Embryonic facial prominence (tissue), 1 donor: ENCODE measurements around the gene TFF2.

Experiments
- DNase-seq: peaks from one replicate; pipeline ENCODE4 v3.0.0-alpha.2; 2016; ENCODE audit errors: extremely low spot score

The TFF2 gene

GRCh38 chr21:42366292-42367010 is 15.7 kb upstream of the TFF2 start, which contains the start of gene TFF1:
Gene TFF1, minus strand, starts transcription at chr21:42366535. Its CDS starts 40 bp downstream, at chr21:42366495.
- DNase-seq: no peak

DNA sequence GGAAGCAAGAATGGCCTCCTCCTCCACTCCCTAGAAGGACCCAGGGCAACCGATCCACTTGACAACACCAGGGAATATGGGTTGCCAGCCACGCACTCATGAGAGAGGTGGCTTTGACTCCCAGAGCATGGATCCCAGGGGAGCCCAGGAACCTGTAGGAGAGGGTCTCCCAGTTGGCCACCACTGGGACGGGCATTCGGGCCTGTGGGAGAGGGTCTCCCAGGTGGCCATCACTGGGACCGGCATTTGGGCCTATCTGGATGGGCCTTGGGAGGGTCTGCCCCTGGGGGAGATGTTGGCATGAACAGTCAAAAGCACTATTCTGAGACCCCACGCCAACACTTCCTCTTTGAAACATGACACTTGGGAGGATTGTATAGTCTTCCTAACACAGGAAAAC is 15.0 kb upstream of the TFF2 start:
- DNase-seq: no peak

- DNase-seq: no peak
Measured at GRCh38 chr21:42364304-42364865, 13.6 kb upstream of the TFF2 start.

DNA sequence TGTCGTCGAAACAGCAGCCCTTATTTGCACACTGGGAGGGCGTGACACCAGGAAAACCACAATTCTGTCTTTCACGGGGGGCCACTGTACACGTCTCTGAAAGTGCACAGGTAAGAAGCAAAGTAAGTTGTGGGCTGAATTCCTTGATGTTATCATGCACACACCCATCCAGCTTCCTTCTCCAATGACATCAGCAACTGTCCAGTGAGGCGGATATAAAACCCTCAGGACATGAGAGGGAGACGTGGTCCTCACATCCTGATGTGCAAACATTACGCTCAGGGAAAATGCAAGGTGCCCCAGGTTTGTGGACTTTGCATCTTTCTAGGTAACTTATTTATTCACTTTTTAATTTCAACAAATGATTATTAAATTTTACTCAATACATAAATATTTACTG is 12.5 kb upstream of the TFF2 start:
- DNase-seq: no peak

DNA sequence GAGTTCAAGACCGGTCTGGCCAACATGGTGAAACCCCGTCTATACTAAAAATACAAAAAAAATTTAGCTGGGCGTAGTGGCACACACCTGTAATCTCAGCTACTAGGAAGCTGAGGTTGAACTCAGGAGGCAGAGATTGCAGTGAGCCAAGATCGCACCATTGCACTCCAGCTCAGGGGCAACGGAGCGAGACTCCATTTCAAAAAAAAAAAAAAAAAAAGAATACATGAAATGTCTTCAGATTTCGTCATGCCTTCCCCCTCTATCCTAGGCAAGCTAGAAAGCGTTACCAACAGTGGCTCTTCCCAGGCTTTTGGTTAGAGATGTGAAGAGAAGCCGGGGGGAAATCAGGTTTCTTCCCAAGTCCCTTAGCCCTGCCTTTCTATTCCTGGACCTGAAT is 11.9 kb upstream of the TFF2 start:
- no peak for DNase-seq

GRCh38 chr21:42362198-42362597 is 11.4 kb upstream of the TFF2 start:
- no peak for DNase-seq

- no peak for DNase-seq
Measured at GRCh38 chr21:42361286-42361685, 10.5 kb upstream of the TFF2 start.

GRCh38 chr21:42360317-42360716 is 9.5 kb upstream of the TFF2 start:
- DNase-seq: no peak

GRCh38 chr21:42358937-42359336 is 8.1 kb upstream of the TFF2 start:
- no peak for DNase-seq

- no peak for DNase-seq
Measured at GRCh38 chr21:42358261-42358660, 7.5 kb upstream of the TFF2 start.

DNA sequence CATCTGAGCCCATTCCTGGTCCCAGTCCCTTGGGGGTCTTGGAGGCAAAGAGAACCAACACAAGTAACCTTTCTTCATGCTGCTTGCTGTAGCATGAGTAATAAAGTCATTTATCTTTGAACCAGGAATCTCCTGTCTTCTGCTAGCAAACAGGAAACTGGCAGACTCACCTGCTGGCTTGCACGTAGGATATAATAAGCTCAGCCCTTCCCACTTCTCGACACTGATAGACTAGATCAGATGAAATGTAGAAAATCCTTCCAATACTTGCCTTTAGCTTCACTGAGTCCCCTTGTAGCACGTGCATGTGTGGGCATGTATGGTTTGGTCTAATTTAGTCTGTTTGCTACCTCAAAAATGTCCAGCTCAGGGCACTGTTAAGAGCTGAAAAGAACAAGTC is 6.5 kb upstream of the TFF2 start:
- no peak for DNase-seq

DNA sequence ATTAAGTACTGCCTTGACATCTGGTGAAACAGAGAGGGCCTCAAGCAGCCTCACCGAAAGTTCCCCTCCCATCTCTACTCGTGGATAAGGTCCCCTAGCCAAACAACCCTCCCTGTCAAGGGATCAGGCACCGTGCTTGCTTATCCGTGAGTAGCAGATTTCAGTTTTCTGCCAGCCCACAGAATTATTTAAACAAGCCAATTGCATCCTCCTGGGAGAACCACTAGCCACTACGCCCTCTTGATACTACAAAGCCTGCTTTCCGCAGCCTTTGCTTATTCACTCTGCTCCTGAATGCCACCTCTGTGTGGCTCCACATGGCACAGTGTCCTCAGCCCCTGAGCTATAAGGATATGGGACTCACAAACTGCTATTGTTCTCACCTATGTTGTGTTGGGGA is 5.9 kb upstream of the TFF2 start:
- no peak for DNase-seq

- no peak for DNase-seq
Measured at GRCh38 chr21:42356046-42356445, 5.3 kb upstream of the TFF2 start.

GRCh38 chr21:42353623-42354022 is 2.8 kb upstream of the TFF2 start:
- DNase-seq: no peak

DNA sequence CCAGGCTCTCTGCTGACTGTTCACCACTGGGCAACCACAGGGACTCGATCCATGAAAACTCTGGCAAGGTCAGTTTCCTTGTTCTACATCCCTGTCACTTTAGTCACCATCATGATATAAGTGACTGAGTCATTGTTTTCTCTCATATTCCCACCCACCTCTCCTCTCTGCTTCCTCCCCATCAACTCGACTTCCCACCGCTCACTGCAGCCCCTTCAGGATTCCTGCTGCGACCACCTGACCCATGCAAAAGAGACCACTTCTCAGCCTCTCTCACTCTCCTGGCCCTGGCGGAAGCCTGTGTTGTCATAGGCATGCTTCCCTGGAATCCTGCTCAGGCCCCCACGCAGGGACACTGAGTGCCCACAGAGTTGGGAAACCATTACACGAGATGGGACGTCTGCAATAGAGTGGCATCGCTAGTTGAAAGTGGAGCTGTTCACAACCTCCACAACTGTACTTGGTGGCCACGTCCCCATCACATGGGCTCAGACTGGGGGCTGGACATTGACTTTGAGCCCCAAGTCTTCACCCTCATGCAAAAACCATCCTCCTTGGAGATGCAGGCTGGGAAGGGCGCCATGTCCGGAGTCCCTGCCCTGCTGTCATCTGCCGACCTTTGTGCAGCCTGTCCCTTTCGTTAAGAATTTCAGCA is 1.8 kb upstream of the TFF2 start:
- no peak for DNase-seq

DNA sequence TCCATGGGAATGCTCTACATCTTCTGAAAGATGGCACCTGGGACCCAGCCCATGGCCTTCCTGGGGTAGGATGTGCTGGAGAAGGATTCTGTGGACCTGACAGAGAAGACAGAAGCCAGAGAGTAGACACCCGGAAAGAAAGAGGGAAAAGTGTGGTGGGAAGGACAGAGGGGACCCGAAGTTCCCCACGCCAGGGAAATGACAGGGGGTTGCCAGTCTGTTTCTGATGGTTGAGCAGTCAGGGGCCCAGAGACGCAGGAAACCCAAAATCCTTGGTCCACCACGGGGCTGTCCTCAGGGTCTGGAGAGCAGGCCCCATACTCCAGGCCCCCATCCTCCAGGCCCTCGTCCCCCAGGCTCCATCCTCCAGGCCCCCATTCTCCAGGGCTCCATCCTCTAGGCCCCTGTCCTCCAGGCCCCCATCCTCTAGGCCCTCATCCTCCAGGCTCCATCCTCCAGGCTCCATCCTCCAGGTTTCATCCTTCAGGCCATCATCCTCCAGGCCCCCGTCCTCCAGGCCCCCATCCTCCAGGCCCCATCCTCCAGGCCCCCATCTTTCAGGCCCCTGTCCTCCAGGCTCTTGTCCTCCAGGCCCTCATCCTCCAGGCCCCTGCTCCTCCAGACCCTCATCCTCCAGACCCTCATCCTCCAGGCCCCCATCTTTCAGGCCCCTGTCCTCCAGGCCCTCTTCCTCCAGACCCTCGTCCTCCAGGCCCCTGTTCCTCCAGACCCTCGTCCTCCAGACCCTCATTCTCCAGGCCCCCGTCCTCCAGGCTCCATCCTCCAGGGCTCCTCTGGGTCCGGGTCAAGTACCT is 1.0 kb upstream of the TFF2 start:
- no peak for DNase-seq

DNA sequence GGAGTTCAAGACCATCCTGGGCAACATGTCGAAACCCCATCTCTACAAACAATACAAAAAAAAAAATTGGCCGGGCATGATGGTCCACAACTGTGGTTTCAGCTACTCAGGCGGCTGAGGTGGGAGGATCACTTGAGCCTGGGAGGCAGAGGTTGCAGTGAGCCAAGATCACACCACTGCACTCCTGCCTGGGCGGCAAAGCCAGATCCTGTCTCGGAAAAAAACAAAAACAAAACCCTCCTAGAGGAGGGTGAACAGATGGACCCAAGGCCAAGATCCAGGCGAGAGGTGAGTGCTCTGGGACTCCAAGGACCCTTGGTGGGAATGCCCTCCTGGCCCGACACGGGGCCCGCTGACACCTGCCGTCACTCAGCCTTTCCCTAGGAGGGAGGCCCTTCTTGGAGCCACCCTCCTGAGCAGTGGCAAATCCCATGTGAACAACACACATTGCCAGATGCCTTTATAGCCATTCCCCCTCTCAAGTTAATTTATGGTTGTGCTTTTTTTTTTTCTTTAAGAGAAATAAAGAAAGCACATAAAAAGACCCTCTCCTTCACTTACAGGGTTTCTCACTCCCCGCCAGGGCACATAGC is 380 bp downstream of the TFF2 start:
- DNase-seq: no peak

GRCh38 chr21:42349420-42350317 is 1.1 kb downstream of the TFF2 start:
- DNase-seq: no peak

- no peak for DNase-seq
Measured at GRCh38 chr21:42348762-42349161, 2.0 kb downstream of the TFF2 start.

GRCh38 chr21:42347601-42348327 is 3.0 kb downstream of the TFF2 start:
- DNase-seq: no peak
